Fibroblast of villous mesenchyme (primary cell): ENCODE data around the gene BPTF. TPM values are rescaled to one million over a fixed set of nuclear protein-coding genes. Genes with fewer than 3 reads are reported as not detected.
"Not testable (repeated sequence)": the region's sequence is repeated elsewhere in the genome, so short reads cannot be mapped to it uniquely, and the experiment has no call there.

Experiments used
- DNase-seq: peaks from one replicate; pipeline ENCODE4 v3.0.0-alpha.2; 2010; ENCODE audit warnings: low read depth
- H3K4me3 ChIP-seq: 2 replicates; pipeline ENCODE4 v1.5.1; 2011; ENCODE audit warnings: low read depth, mild to moderate bottlenecking, low read length
- CTCF ChIP-seq: IDR thresholded peaks from 2 replicates; pipeline ENCODE4 v1.5.1; 2012; ENCODE audit warnings: low read depth, mild to moderate bottlenecking, low read length; ENCODE audit not compliant: insufficient read depth
- total RNA-seq: library from RNA; depleted of rRNA; stranded (reverse); fragments of >200 nt; gene quantifications from 2 replicates; pipeline ENCODE4 v1.2.3, GENCODE V29; 2012

The BPTF gene
- total RNA-seq, 1 donor: 56.1 TPM

- DNase-seq: peak; percentile 30
- no peak for TF ChIP-seq CTCF
- no peak overlapping the region for H3K4me3 ChIP-seq
These were observed 11.1 kb downstream of the BPTF start for GRCh38 chr17:67836205-67836987.

GRCh38 chr17:67837965-67838364 is 12.7 kb downstream of the BPTF start:
- H3K4me3 ChIP-seq: no peak overlapping the region
- TF ChIP-seq CTCF: no peak
- DNase-seq: no peak

DNA sequence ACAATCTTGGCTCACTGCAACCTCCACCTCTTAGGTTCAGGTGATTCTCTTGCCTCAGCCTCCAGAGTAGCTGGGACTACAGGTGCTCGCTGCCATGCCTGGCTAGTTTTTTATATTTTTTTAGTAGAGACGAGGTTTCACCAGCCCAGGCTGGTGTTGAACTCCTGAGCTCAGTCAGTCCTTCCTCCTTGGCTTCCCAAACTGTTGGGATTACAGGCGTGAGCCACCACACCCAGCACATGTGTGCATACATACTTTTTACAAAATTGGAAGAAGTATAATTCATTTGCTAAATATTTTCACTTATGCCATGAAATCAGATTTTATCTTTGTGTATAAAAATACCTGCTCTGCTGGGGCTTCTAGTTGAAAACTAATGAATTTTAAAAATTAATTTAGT is 13.2 kb downstream of the BPTF start:
- no peak for TF ChIP-seq CTCF
- DNase-seq: no peak
- H3K4me3 ChIP-seq: no peak overlapping the region

GRCh38 chr17:67841992-67842391 is 16.7 kb downstream of the BPTF start:
- H3K4me3 ChIP-seq: no peak overlapping the region
- no peak for TF ChIP-seq CTCF
- DNase-seq: no peak

DNA sequence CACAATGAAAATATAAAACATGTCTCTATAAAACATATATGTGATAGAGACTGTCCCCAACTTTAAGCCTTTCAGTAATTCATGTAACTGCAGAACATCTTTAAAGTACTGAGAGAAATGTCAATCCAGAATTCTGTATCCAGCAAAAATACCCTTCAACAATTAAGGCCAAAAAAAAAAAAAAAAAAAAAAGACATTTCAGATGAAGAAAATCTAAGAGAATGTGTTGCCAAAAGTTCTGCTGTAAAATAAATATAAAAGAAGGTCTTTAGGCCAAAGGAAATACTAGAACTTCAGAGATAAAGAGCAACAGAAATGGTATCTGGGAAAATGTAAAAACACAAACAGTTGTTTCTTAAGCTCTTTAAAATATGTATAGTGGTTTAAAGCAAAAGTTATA is 17.3 kb downstream of the BPTF start:
- DNase-seq: no peak
- TF ChIP-seq CTCF: no peak
- no peak overlapping the region for H3K4me3 ChIP-seq

- no peak for DNase-seq
- no peak for TF ChIP-seq CTCF
- H3K4me3 ChIP-seq: no peak overlapping the region
These were observed 20.1 kb downstream of the BPTF start for GRCh38 chr17:67845374-67845773.

DNA sequence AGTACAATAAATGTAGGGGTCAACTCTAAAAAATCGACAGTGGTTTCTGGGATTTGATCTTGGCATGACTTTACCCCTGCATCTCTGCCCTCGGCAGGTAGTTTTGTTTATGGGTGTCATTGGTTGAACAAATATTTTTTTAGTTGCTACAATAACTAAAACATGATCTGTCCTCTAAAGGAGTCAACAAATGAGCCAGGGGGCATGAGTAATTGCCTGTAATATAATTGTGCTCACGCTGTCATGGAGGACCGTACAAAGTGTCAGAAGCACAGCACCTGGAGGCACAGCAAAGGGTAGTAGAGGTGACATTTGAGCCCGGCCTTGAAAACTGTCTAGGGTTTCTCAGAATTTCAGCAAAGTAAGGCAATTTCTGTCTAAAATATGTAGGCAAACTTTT is 22.9 kb downstream of the BPTF start:
- DNase-seq: not testable (repeated sequence)

DNA sequence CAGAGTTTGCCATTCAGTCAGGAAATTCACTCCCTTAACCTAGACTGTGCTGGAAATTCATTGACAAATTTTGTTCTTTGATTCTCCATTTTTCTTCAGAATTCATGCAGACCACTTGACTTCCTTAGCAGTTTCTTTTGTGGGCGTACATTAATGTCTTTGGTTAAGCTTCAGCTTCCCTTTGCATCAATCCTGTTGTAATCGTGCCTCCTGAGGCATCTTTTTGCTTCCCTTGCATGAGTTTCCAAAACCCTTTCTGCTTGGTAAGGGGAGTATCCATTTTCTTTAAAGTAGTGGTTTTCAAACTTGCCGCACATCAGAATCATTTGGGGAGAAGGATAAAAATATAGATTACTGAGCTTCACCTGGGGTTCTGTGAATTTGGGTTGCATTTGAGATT is 23.5 kb downstream of the BPTF start:
- not testable (repeated sequence) for H3K4me3 ChIP-seq, DNase-seq

More for the DNA sequence above, 22.9 kb downstream of the BPTF start:
- not testable (repeated sequence) for H3K4me3 ChIP-seq
